CD4-positive, alpha-beta memory T cell (primary cell): ENCODE measurements around the gene NEGR1. TPM values are rescaled to one million over a fixed set of nuclear protein-coding genes. Genes with fewer than 3 reads are reported as not detected.

ENCODE experiments used
- CTCF ChIA-PET: fragments of 350-600 bp; sonication (Branson Sonifier 250); formaldehyde crosslinking; loops from one replicate; lab custom pipeline; 2021; ENCODE audit warnings: inconsistent platforms; ENCODE audit not compliant: partially characterized antibody; lab: Charles Lee
- POLR2A ChIA-PET: fragments of 350-600 bp; sonication (Branson Sonifier 250); formaldehyde crosslinking; loops from one replicate; lab custom pipeline; 2021; ENCODE audit not compliant: partially characterized antibody; lab: Charles Lee
- DNase-seq, 5 donors: peaks; one replicate each; pipeline versions ENCODE4 v3.0.0 to v3.0.0-alpha.2; 2020 to 2022; ENCODE audit warnings: mixed read lengths in 1 of 5
- H3K27ac ChIP-seq: one replicate; pipeline ENCODE4 v1.7.0; 2013; ENCODE audit warnings: low read depth, low read length
- H3K27me3 ChIP-seq: 2 replicates; pipeline ENCODE4 v1.7.0; 2013; ENCODE audit warnings: mild to moderate bottlenecking, low read length, moderate library complexity; ENCODE audit not compliant: insufficient read depth
- H3K36me3 ChIP-seq: 2 replicates; pipeline ENCODE4 v1.7.0; 2013; ENCODE audit warnings: mild to moderate bottlenecking, low read length, moderate library complexity; ENCODE audit not compliant: insufficient read depth
- H3K4me1 ChIP-seq: 2 replicates; pipeline ENCODE4 v1.7.0; 2013; ENCODE audit warnings: mild to moderate bottlenecking, low read length, moderate library complexity; ENCODE audit not compliant: insufficient read depth
- H3K4me3 ChIP-seq, 2 donors: one replicate each; pipeline ENCODE4 v1.7.0; 2013; ENCODE audit warnings: low read length in 2 of 2, mild to moderate bottlenecking in 1 of 2
- H3K9me3 ChIP-seq, 2 donors: one replicate each; pipeline ENCODE4 v1.7.0; 2013; ENCODE audit warnings: low read length in 2 of 2, control low read depth in 1 of 2; ENCODE audit not compliant: control insufficient read depth in 1 of 2
- H3K27ac Mint-ChIP-seq, 7 donors: one replicate each; pipeline ENCODE4 v1.8.0; 2020 to 2021; ENCODE audit warnings: mixed read lengths in 7 of 7, mild to moderate bottlenecking in 6 of 7, inconsistent platforms in 3 of 7, moderate library complexity in 3 of 7
- H3K27me3 Mint-ChIP-seq, 2 donors: one replicate each; pipeline ENCODE4 v1.8.0; 2020 to 2021; ENCODE audit warnings: mixed read lengths in 2 of 2
- H3K36me3 Mint-ChIP-seq, 2 donors: one replicate each; pipeline ENCODE4 v1.8.0; 2020 to 2021; ENCODE audit warnings: mixed read lengths in 2 of 2, inconsistent platforms in 1 of 2, mild to moderate bottlenecking in 1 of 2
- H3K4me1 Mint-ChIP-seq, 4 donors: one replicate each; pipeline ENCODE4 v1.8.0; 2020 to 2021; ENCODE audit warnings: mixed read lengths in 4 of 4, mild to moderate bottlenecking in 1 of 4
- H3K4me3 Mint-ChIP-seq, 8 donors: one replicate each; pipeline ENCODE4 v1.8.0; 2020 to 2021; ENCODE audit warnings: mixed read lengths in 8 of 8, mild to moderate bottlenecking in 7 of 8, moderate library complexity in 6 of 8, inconsistent platforms in 3 of 8
- H3K9me3 Mint-ChIP-seq, 8 donors: one replicate each; pipeline ENCODE4 v1.8.0; 2020 to 2021; ENCODE audit warnings: mixed read lengths in 8 of 8, mild to moderate bottlenecking in 5 of 8, inconsistent platforms in 3 of 8, moderate library complexity in 1 of 8
- intact Hi-C: fragments of 100-400 bp; cut with micrococcal nuclease; formaldehyde crosslinking; loops from one replicate; pipeline ENCODE4 v1.15.1; 2023
- polyA plus RNA-seq, 2 donors: library from polyadenylated mRNA; unstranded; fragments of 300-500 nt; fragmentation: Illumina TruSeq; gene quantifications; one replicate each; pipeline ENCODE4 v1.2.3, GENCODE V29; 2021
- total RNA-seq, 2 experiments: library from RNA; stranded (reverse); gene quantifications; one replicate each; pipeline ENCODE4 v1.2.3, GENCODE V29; 2021

Gene NEGR1
- total and polyA plus RNA-seq, 4 experiments from 2014 or later, result not detected

DNA sequence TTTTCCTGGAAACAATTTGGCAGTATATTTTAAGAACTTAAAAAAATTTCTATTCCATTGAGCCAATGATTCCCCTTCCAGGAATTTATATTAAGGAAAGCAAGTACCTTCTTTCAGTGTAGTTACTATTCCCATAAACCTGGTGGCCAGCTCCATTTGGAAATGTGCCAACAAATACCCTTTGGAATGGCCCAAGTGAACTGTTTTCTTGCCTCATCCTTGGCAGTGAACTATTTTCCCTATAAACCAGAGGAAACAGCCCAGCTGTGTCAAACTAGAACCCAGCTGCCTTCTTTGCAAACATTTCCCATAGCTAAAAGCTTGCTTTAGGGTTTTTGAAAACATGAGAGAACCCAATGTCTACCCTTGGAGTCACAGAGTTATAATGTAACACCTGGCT, 496.9 kb downstream of the NEGR1 start:
- no peak overlapping the region for H3K4me3 Mint-ChIP-seq
- H3K9me3 Mint-ChIP-seq, result peaks cover 0 to 5% (median 2%) of the 10 kb centered on the region in 8 donors
- no peak overlapping the region for H3K27ac ChIP-seq
- DNase-seq, result no peak
- H3K36me3 ChIP-seq, result no peaks in the 10 kb centered on the region
- POLR2A ChIA-PET, result no interaction called here
- intact Hi-C loops, result no loop called here
- no peak overlapping the region for H3K27ac Mint-ChIP-seq
- H3K27me3 Mint-ChIP-seq, result no peaks in the 10 kb centered on the region
- H3K4me3 ChIP-seq, result no peak overlapping the region
- no peaks in the 10 kb centered on the region for H3K36me3 Mint-ChIP-seq
- CTCF ChIA-PET, result no interaction called here
- H3K27me3 ChIP-seq, result no peaks in the 10 kb centered on the region
- no peaks in the 10 kb centered on the region for H3K4me1 ChIP-seq
- H3K9me3 ChIP-seq, result no peaks in the 10 kb centered on the region
- H3K4me1 Mint-ChIP-seq, result no peaks in the 10 kb centered on the region

DNA sequence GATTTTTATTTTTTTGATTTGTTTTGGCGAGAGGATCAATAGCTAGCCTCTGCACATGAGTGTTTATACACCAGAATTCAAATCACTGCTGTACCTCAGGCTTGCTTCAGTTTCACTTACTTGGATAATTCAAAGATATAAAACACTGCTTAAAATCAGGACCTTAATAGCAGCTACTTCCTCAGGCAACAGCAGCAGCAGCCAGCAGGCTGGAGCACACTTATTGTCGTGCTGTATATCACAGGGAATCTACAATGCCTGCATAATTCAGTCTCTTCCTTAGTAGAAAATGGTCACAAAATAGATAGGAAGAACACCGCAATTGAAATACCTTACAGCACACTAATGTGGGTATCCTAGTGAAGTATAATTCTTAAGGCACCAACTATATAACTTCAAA, 497.3 kb downstream of the NEGR1 start:
- no peaks in the 10 kb centered on the region for H3K4me1 ChIP-seq
- ChIA-PET POLR2A (no interaction called here), CTCF (no interaction called here)
- Mint-ChIP-seq H3K27ac (no peak overlapping the region), H3K4me1 (no peaks in the 10 kb centered on the region), H3K27me3 (no peaks in the 10 kb centered on the region), H3K4me3 (no peak overlapping the region), H3K9me3 (peaks cover 0 to 5% (median under 1%) of the 10 kb centered on the region in 8 donors), H3K36me3 (no peaks in the 10 kb centered on the region)
- DNase-seq, result no peak
- no peak overlapping the region for H3K4me3 ChIP-seq
- intact Hi-C loops, result no loop called here
- no peaks in the 10 kb centered on the region for H3K9me3 ChIP-seq
- H3K27ac ChIP-seq, result no peak overlapping the region
- no peaks in the 10 kb centered on the region for H3K27me3 ChIP-seq
- H3K36me3 ChIP-seq, result no peaks in the 10 kb centered on the region

DNA sequence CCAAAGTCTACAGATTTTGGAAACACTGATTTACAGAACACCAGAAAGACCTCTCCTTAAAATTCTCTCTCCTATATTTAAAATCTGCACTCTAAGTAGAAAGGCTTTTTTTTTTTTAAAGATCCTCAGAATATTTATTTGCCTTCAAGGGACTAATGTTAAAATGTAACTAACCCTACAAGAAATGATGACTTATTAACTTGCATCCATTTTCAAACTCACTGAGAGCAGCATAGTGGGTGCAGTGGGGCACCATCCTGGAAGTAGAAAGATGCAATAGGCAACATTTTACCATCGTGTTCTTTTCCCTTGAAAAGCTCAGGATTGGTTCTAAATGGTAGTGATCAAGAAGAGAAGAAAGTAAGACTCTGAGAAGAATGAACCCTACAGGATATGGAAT, 498.1 kb downstream of the NEGR1 start:
- Histone ChIP-seq H3K27me3 (no peaks in the 10 kb centered on the region), H3K27ac (no peak overlapping the region), H3K36me3 (no peaks in the 10 kb centered on the region), H3K4me3 (no peak overlapping the region), H3K9me3 (no peaks in the 10 kb centered on the region), H3K4me1 (no peaks in the 10 kb centered on the region)
- Mint-ChIP-seq H3K27me3 (no peaks in the 10 kb centered on the region), H3K4me1 (no peaks in the 10 kb centered on the region), H3K4me3 (no peak overlapping the region), H3K36me3 (no peaks in the 10 kb centered on the region), H3K27ac (no peak overlapping the region), H3K9me3 (peaks cover 0 to 5% (median 0%) of the 10 kb centered on the region in 8 donors)
- intact Hi-C loops, result no loop called here
- no peak for DNase-seq
- ChIA-PET CTCF (no interaction called here), POLR2A (no interaction called here)

DNA sequence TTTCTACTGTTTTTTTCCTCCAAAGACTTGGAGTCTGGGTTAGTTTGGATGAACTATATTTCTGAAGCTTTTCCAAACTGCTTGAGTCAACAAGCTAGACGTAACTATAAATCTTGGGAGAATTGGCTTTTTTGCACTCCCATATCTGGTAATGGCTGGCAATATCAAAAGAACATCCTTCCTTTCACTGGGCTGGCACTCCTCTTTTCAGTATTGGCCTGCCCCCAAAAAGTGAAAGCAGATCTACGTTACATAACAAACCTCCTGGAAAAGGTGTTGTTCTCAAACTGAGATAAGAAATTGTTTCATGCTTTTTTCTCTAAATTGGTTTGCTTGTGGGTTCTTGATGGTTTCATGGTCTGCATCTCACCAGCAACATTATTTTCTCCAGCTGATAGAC, 499.3 kb downstream of the NEGR1 start:
- POLR2A ChIA-PET, result no interaction called here
- Mint-ChIP-seq H3K27ac (no peak overlapping the region), H3K4me3 (no peak overlapping the region), H3K9me3 (peaks cover 0 to 5% (median 0%) of the 10 kb centered on the region in 8 donors), H3K27me3 (no peaks in the 10 kb centered on the region), H3K36me3 (no peaks in the 10 kb centered on the region), H3K4me1 (no peaks in the 10 kb centered on the region)
- Histone ChIP-seq H3K9me3 (no peaks in the 10 kb centered on the region), H3K4me1 (no peaks in the 10 kb centered on the region), H3K4me3 (no peak overlapping the region), H3K27ac (no peak overlapping the region), H3K36me3 (no peaks in the 10 kb centered on the region), H3K27me3 (no peaks in the 10 kb centered on the region)
- DNase-seq, result no peak
- CTCF ChIA-PET, result no interaction called here
- intact Hi-C loops, result no loop called here

DNA sequence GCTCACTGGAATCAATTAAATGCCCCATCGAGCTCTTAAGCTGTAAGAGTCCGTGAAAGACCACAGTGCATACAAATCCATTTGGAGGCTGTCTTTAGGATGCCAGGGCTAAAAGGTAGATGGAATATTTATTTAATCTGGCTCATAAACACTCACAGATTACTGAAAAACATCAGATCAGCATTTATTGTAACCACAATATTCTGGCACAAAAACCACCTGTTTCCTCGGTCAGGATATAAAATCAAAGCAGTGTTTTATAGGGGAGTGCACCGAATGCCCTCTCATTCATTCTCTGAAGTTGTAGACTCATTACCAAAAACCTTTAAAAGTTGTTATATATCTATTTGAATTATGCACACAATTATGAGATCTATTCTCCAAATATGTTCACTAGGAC, 500.9 kb downstream of the NEGR1 start:
- H3K36me3 ChIP-seq, result no peaks in the 10 kb centered on the region
- no peak for DNase-seq
- H3K4me1 ChIP-seq, result no peaks in the 10 kb centered on the region
- Mint-ChIP-seq H3K9me3 (peaks cover 0 to 4% (median 0%) of the 10 kb centered on the region in 8 donors), H3K36me3 (no peaks in the 10 kb centered on the region), H3K27ac (no peak overlapping the region), H3K4me3 (no peak overlapping the region), H3K4me1 (no peaks in the 10 kb centered on the region), H3K27me3 (no peaks in the 10 kb centered on the region)
- intact Hi-C loops, result no loop called here
- H3K9me3 ChIP-seq, result no peaks in the 10 kb centered on the region
- POLR2A ChIA-PET, result no interaction called here
- H3K4me3 ChIP-seq, result no peak overlapping the region
- CTCF ChIA-PET, result no interaction called here
- H3K27me3 ChIP-seq, result no peaks in the 10 kb centered on the region
- no peak overlapping the region for H3K27ac ChIP-seq

DNA sequence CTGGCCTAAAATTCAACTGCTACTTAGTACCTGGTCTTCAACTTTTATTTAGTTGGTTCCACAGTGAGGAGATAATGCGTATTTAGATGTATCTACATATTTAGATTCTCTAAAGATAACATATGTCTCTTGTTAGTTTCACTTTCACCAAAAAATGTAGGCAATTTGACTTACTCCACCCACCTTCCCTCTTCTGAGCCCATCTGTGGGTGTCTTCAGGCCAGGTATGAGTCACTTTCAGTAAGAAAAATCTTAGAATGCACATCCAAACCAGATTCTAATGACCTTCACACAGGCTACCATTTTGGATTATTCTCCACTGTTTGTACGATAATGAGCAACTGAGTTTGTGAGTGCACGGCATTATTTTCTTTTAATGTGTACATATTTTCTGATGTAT, 501.7 kb downstream of the NEGR1 start:
- H3K27me3 ChIP-seq, result no peaks in the 10 kb centered on the region
- H3K9me3 ChIP-seq, result no peaks in the 10 kb centered on the region
- no peak for DNase-seq
- Mint-ChIP-seq H3K36me3 (no peaks in the 10 kb centered on the region), H3K9me3 (peaks cover 0 to 5% (median 2%) of the 10 kb centered on the region in 8 donors), H3K4me1 (no peaks in the 10 kb centered on the region), H3K27me3 (no peaks in the 10 kb centered on the region), H3K4me3 (no peak overlapping the region), H3K27ac (no peak overlapping the region)
- no peak overlapping the region for H3K4me3 ChIP-seq
- H3K27ac ChIP-seq, result no peak overlapping the region
- POLR2A ChIA-PET, result interaction anchor here (0.6 kb wide), 1 partner anchor 38 kb away, joined by 3 read pairs; no protein-coding TSS in a partner anchor
- H3K36me3 ChIP-seq, result no peaks in the 10 kb centered on the region
- CTCF ChIA-PET, result no interaction called here
- intact Hi-C loops, result no loop called here
- H3K4me1 ChIP-seq, result no peaks in the 10 kb centered on the region

DNA sequence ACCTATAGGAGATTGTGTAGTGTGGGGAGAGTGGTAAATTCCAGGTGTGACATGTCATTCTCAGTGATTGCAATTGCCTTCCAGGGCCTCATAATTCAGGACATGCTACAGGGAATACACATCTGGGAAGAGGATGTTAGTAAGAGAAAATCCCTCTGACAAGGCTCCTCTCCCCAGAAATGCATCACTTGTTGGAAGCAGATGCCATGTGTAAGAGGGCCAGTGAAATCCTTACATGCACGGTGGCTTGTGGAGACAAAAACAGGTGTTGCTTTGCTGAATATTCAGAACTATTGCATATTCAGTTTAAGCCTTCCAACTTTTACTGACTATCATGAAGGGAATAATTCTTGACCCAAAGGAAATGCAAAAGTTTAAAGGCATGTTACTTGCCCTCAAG, 503.4 kb downstream of the NEGR1 start:
- POLR2A ChIA-PET, result no interaction called here

DNA sequence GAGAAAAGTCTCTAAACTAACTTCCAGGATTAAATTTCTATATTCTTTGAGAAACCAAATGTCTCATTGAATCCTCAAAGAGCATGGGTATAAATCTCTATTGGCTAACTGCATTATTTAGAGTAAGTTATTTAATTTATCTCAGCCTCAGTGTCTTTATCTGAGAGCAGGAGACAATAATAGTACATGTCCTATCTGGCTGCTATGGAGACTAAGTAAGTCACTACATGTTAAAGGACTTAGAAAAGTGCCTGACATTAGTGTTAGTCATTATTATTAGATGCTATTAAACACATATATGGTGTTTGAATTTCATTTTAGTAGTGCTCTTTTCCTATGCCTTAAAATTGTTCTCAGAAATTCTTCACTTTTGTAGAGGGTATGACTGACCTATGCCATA, 505.2 kb downstream of the NEGR1 start:
- intact Hi-C loops, result no loop called here
- Histone ChIP-seq H3K27me3 (no peaks in the 10 kb centered on the region), H3K36me3 (no peaks in the 10 kb centered on the region), H3K27ac (no peak overlapping the region), H3K4me3 (no peak overlapping the region), H3K9me3 (no peaks in the 10 kb centered on the region), H3K4me1 (no peaks in the 10 kb centered on the region)
- ChIA-PET POLR2A (no interaction called here), CTCF (no interaction called here)
- Mint-ChIP-seq H3K4me3 (no peak overlapping the region), H3K27me3 (no peaks in the 10 kb centered on the region), H3K36me3 (no peaks in the 10 kb centered on the region), H3K4me1 (no peaks in the 10 kb centered on the region), H3K27ac (no peak overlapping the region), H3K9me3 (peaks cover 0 to 6% (median 2%) of the 10 kb centered on the region in 8 donors)
- DNase-seq, result no peak

More for the DNA sequence above, 503.4 kb downstream of the NEGR1 start:
- H3K27ac ChIP-seq, result no peak overlapping the region
- Mint-ChIP-seq H3K27me3 (no peaks in the 10 kb centered on the region), H3K9me3 (peaks cover 0 to 5% (median 2%) of the 10 kb centered on the region in 8 donors), H3K4me3 (no peak overlapping the region), H3K36me3 (no peaks in the 10 kb centered on the region), H3K27ac (no peak overlapping the region), H3K4me1 (no peaks in the 10 kb centered on the region)
- no peaks in the 10 kb centered on the region for H3K9me3 ChIP-seq
- CTCF ChIA-PET, result no interaction called here
- H3K36me3 ChIP-seq, result no peaks in the 10 kb centered on the region
- no peak for DNase-seq
- intact Hi-C loops, result no loop called here
- no peaks in the 10 kb centered on the region for H3K27me3 ChIP-seq
- no peaks in the 10 kb centered on the region for H3K4me1 ChIP-seq
- no peak overlapping the region for H3K4me3 ChIP-seq
